ENCODE measurements around the gene S100B. TPM values are rescaled to one million over a fixed set of nuclear protein-coding genes. Genes with fewer than 3 reads are reported as not detected.
A peak's percentile ranks its signal among the peaks of the same experiment; 100 is the strongest.

The S100B gene
- total and polyA plus RNA-seq, 9 of the 15 experiments (the other 6 are each of a cell fraction or from before 2014, with no cell fraction given), result not detected

DNA sequence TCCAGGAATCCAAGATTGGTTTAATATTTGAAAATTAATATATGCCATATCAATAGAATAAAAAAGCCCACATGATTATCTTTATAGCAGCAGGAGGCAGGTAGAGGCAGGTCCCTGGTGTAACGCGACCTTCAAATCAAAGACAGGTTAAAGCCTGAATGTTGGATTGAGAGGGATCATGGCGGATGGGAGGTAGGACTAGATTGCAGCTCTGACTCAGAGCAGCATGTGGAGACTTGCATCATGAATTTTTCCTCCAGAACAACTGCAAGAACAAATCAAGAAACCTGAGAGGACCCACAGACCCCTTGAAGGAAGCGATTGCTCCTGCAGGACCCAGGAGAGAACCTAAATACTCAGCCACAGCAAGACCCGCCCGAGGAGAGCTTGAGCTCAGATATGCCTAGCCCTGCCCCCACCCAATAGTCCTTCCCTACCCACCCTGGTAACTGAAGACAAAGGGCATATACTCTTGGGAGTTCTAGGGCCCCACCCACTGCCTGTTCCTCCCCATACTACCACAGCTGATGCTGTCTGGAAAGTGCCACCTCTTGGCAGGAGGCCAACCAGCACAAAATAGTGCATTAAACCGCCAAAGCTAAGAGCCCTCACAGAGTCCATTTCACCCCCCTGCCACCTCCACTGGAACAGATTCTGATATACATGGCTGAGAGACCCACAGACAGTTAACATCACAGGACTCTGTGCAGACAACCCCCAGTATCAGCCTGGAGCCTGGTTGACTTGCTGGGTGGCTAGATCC, 19.5 kb downstream of the S100B start:
- ChIA-PET CTCF (ENCODE audit: low intra/inter-chr PET ratio) (no interaction called here), POLR2A (interaction anchor here (0.9 to 1.5 kb wide), 3 partner anchors 10 to 17 kb away, joined by 5 to 6 read pairs (median 5); no protein-coding TSS in a partner anchor)
- no peak overlapping the region for H3K27ac ChIP-seq (ENCODE audit: extremely low read depth, low read depth, low read length)
- WGBS (ENCODE audit: insufficient coverage, low coverage, missing lambda C conversion rate), result 50% methylated on average over 7 of the region's 7 CpGs
- H3K79me2 ChIP-seq (ENCODE audit: control insufficient read depth, insufficient read depth, low read length), result no peaks in the 10 kb centered on the region
- H3K9me3 ChIP-seq (replicated peaks; ENCODE audit: control insufficient read depth, insufficient read depth, low read depth, low read length), result no peaks in the 10 kb centered on the region
- H2AFZ ChIP-seq (ENCODE audit: low read depth, low read length), result no peak overlapping the region
- no peak for DNase-seq (ENCODE audit: extremely low read depth in 1 of 4, low spot score in 3 of 4)
- H3K9ac ChIP-seq (ENCODE audit: insufficient read depth in 1 of 2, low read depth in 2 of 2, low read length in 2 of 2), result no peak overlapping the region
- no peak for FAIRE-seq
- no peaks in the 10 kb centered on the region for H3K9me1 ChIP-seq (ENCODE audit: control insufficient read depth, insufficient read depth, low read length)
- ATAC-seq, result no peak
- TF ChIP-seq NFIC (IDR thresholded peaks at IDR 0.05) (peak; percentile 88), C11orf30 (IDR thresholded peaks at IDR 0.05; ENCODE audit: low read depth) (no peak), NR2C1 (IDR thresholded peaks at IDR 0.05) (no peak), NR2C1 (tag; IDR thresholded peaks at IDR 0.05) (no peak), TARDBP (IDR thresholded peaks at IDR 0.05) (no peak), NFIX (CRISPR knock-in tag; IDR thresholded peaks at IDR 0.05; ENCODE audit: low read depth) (0 out of 2 replicates have a peak, but pooled peaks have one; percentile 10), GABPB2 (CRISPR knock-in tag; conservative IDR thresholded peaks at IDR 0.05) (no peak), ZFPM2 (CRISPR knock-in tag; IDR thresholded peaks at IDR 0.05) (no peak)
- no peak overlapping the region for H3K4me2 ChIP-seq (ENCODE audit: insufficient read depth, low read length)
- H3K27me3 ChIP-seq (ENCODE audit: control insufficient read depth in 2 of 2, insufficient read depth in 2 of 2, low read length in 2 of 2), result no peaks in the 10 kb centered on the region
- H4K20me1 ChIP-seq (replicated peaks; ENCODE audit: control insufficient read depth, insufficient read depth, low read length), result no peaks in the 10 kb centered on the region
- H3K36me3 ChIP-seq (ENCODE audit: control insufficient read depth, insufficient read depth, low read length), result no peaks in the 10 kb centered on the region
- intact Hi-C loops (cut with micrococcal nuclease), result no loop called here
- in situ Hi-C loops (cut with MboI), result no loop called here
- no peak overlapping the region for H3K4me3 ChIP-seq
- no peaks in the 10 kb centered on the region for H3K4me1 ChIP-seq (replicated peaks in 1 of 2; ENCODE audit: control insufficient read depth in 2 of 2, insufficient read depth in 2 of 2, low read length in 2 of 2)
- no TSS peak for BruUV-seq (replicated peaks)

All from K562 (cell line).